Measurements from ENCODE around the gene U2SURP. TPM values are rescaled to one million over a fixed set of nuclear protein-coding genes. Genes with fewer than 3 reads are reported as not detected.
A peak's percentile ranks its signal among the peaks of the same experiment; 100 is the strongest.

U2SURP gene
- total RNA-seq, 1 donor from 2014 or later: 106 TPM

DNA sequence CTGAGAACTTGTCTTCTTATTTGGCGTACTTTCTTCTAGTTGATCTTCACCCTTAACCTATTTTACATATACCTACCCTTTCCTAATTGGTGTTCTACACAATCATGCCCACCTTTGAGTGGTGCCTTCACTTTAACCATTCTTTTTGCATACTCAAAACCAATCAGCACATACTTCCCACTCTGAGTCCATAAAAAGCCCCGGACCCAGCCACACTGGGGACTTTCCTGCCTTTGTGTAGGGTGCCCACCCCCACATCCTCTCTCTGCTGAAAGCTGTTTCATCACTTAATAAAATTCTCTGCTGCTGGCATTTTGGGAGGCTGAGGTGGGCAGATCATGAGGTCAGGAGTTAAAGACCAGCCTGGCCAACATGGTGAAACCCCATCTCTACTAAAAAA is 102.3 kb downstream of the U2SURP start:
- TF ChIP-seq, protein P1, sequence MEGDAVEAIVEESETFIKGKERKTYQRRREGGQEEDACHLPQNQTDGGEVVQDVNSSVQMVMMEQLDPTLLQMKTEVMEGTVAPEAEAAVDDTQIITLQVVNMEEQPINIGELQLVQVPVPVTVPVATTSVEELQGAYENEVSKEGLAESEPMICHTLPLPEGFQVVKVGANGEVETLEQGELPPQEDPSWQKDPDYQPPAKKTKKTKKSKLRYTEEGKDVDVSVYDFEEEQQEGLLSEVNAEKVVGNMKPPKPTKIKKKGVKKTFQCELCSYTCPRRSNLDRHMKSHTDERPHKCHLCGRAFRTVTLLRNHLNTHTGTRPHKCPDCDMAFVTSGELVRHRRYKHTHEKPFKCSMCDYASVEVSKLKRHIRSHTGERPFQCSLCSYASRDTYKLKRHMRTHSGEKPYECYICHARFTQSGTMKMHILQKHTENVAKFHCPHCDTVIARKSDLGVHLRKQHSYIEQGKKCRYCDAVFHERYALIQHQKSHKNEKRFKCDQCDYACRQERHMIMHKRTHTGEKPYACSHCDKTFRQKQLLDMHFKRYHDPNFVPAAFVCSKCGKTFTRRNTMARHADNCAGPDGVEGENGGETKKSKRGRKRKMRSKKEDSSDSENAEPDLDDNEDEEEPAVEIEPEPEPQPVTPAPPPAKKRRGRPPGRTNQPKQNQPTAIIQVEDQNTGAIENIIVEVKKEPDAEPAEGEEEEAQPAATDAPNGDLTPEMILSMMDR (IDR thresholded peaks at IDR 0.05; ENCODE audit: insufficient read depth, low read depth, low read length): no peak
- TF ChIP-seq EZH2 (IDR thresholded peaks at IDR 0.05; ENCODE audit: insufficient read depth, low read length): no peak
- Histone ChIP-seq H4K20me1 (ENCODE audit: insufficient read depth, low read length) (no peaks in the 10 kb centered on the region), H3K27ac (ENCODE audit: low read depth, low read length) (no peak overlapping the region), H3K4me1 (ENCODE audit: insufficient read depth, low read length) (no peaks in the 10 kb centered on the region), H3K9ac (ENCODE audit: low read length) (no peak overlapping the region), H3K79me2 (ENCODE audit: insufficient read depth, low read length) (no peaks in the 10 kb centered on the region), H3K4me2 (ENCODE audit: low read length) (no peak overlapping the region), H3K4me3 (ENCODE audit: insufficient read depth, low read depth, low read length) (no peak overlapping the region), H3K36me3 (ENCODE audit: insufficient read depth, low read length) (no peaks in the 10 kb centered on the region), H3K9me3 (ENCODE audit: insufficient read depth, low read depth, low read length) (peaks cover 15% of the 10 kb centered on the region), H3K27me3 (ENCODE audit: insufficient read depth, low read length) (peaks cover 9% of the 10 kb centered on the region), H2AFZ (ENCODE audit: low read depth, low read length) (no peak overlapping the region)
- Mint-ChIP-seq H3K27me3 (ENCODE audit: low read depth, unreplicated experiment) (peaks cover 5% of the 10 kb centered on the region), H3K9me3 (ENCODE audit: unreplicated experiment) (peaks cover 15% of the 10 kb centered on the region), H3K4me3 (ENCODE audit: unreplicated experiment) (no peak overlapping the region), H3K27ac (ENCODE audit: unreplicated experiment) (no peak overlapping the region), H3K36me3 (ENCODE audit: low read depth, unreplicated experiment) (peaks cover 2% of the 10 kb centered on the region), H3K4me1 (ENCODE audit: low read depth, unreplicated experiment) (no peaks in the 10 kb centered on the region)
- no peak for FAIRE-seq
- DNase-seq (ENCODE audit: low read depth): no peak

DNA sequence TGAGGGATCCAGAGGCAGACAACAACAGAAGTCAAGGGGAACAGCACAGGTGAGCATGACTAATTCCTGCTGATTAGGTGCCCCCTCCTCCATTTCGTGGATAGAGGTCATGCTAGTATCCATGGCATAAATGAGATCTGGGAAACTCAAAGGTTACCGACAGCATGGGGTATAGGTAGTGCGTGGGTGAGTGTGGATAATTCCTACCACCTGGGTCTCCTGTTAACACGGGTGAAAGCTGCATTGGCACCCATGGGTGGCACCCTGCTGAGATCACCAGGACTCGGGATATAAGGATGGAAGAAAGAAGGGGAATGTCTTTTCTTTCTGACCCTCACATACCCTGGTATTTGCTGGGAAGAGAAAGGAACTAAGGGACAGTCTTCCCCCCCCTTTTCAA is 103.8 kb downstream of the U2SURP start:
- Histone ChIP-seq H3K79me2 (ENCODE audit: insufficient read depth, low read length) (no peaks in the 10 kb centered on the region), H3K4me2 (ENCODE audit: low read length) (no peak overlapping the region), H3K9ac (ENCODE audit: low read length) (no peak overlapping the region), H3K36me3 (ENCODE audit: insufficient read depth, low read length) (no peaks in the 10 kb centered on the region), H3K27me3 (ENCODE audit: insufficient read depth, low read length) (peaks cover 6% of the 10 kb centered on the region), H3K4me3 (ENCODE audit: insufficient read depth, low read depth, low read length) (no peak overlapping the region), H4K20me1 (ENCODE audit: insufficient read depth, low read length) (no peaks in the 10 kb centered on the region), H3K27ac (ENCODE audit: low read depth, low read length) (no peak overlapping the region), H3K9me3 (ENCODE audit: insufficient read depth, low read depth, low read length) (peaks cover 15% of the 10 kb centered on the region), H3K4me1 (ENCODE audit: insufficient read depth, low read length) (no peaks in the 10 kb centered on the region), H2AFZ (ENCODE audit: low read depth, low read length) (no peak overlapping the region)
- H3K9me3 Mint-ChIP-seq (ENCODE audit: unreplicated experiment): peaks cover 15% of the 10 kb centered on the region
- TF ChIP-seq EZH2 (IDR thresholded peaks at IDR 0.05; ENCODE audit: insufficient read depth, low read length): no peak
- TF ChIP-seq, protein P1 (IDR thresholded peaks at IDR 0.05; ENCODE audit: insufficient read depth, low read depth, low read length): no peak
- FAIRE-seq (no peak), DNase-seq (ENCODE audit: low read depth) (no peak)
- H3K27ac Mint-ChIP-seq (ENCODE audit: unreplicated experiment): no peak overlapping the region
- H3K27me3 Mint-ChIP-seq (ENCODE audit: low read depth, unreplicated experiment): peaks cover 5% of the 10 kb centered on the region
- peaks cover 2% of the 10 kb centered on the region for H3K36me3 Mint-ChIP-seq (ENCODE audit: low read depth, unreplicated experiment)
- H3K4me3 Mint-ChIP-seq (ENCODE audit: unreplicated experiment): no peak overlapping the region
- no peaks in the 10 kb centered on the region for H3K4me1 Mint-ChIP-seq (ENCODE audit: low read depth, unreplicated experiment)

DNA sequence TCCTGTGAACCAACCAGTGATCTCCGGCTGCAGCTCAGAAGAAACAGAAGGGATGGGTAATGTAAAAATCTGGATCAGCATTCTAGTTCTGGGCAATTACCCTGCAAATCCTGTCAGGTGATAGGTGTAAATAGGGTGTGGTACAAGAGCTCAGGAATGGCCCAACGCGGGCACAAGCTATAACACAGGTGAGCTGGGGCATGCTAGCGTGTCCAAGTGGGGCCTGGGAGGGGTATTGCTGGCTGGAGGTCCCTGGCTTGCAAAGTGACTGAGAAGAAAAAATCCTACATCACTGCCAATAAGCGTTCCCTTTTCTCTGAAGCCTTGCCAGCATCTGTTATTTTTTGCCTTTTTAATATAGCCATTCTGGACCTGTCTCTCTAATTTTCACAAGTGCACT is 108.5 kb downstream of the U2SURP start:
- Histone ChIP-seq H3K79me2 (ENCODE audit: insufficient read depth, low read length) (no peaks in the 10 kb centered on the region), H3K4me3 (ENCODE audit: insufficient read depth, low read depth, low read length) (no peak overlapping the region), H2AFZ (ENCODE audit: low read depth, low read length) (no peak overlapping the region), H3K9me3 (ENCODE audit: insufficient read depth, low read depth, low read length) (peaks cover 9% of the 10 kb centered on the region), H3K27me3 (ENCODE audit: insufficient read depth, low read length) (peaks cover 3% of the 10 kb centered on the region), H3K9ac (ENCODE audit: low read length) (no peak overlapping the region), H4K20me1 (ENCODE audit: insufficient read depth, low read length) (no peaks in the 10 kb centered on the region), H3K36me3 (ENCODE audit: insufficient read depth, low read length) (no peaks in the 10 kb centered on the region), H3K4me1 (ENCODE audit: insufficient read depth, low read length) (no peaks in the 10 kb centered on the region), H3K27ac (ENCODE audit: low read depth, low read length) (no peak overlapping the region), H3K4me2 (ENCODE audit: low read length) (no peak overlapping the region)
- DNase-seq (ENCODE audit: low read depth): no peak
- Mint-ChIP-seq H3K36me3 (ENCODE audit: low read depth, unreplicated experiment) (no peaks in the 10 kb centered on the region), H3K4me3 (ENCODE audit: unreplicated experiment) (no peak overlapping the region), H3K9me3 (ENCODE audit: unreplicated experiment) (peaks cover 9% of the 10 kb centered on the region), H3K27me3 (ENCODE audit: low read depth, unreplicated experiment) (peaks cover 11% of the 10 kb centered on the region), H3K4me1 (ENCODE audit: low read depth, unreplicated experiment) (no peaks in the 10 kb centered on the region), H3K27ac (ENCODE audit: unreplicated experiment) (peak overlapping the region; percentile 66)
- TF ChIP-seq EZH2 (IDR thresholded peaks at IDR 0.05; ENCODE audit: insufficient read depth, low read length): no peak
- TF ChIP-seq, protein P1 (IDR thresholded peaks at IDR 0.05; ENCODE audit: insufficient read depth, low read depth, low read length): no peak
- no peak for FAIRE-seq

Other genes with a start within 250 kb of the U2SURP start
- 4.5 and 5.4 TPM in 2 replicates for gene PCOLCE2, start 112.5 kb upstream of the U2SURP start, total RNA-seq
- 0.22 and 0.23 TPM in 2 replicates for gene PAQR9, start 37.9 kb upstream of the U2SURP start, total RNA-seq
- gene CHST2, start 118.2 kb downstream of the U2SURP start, total RNA-seq: 11.8 and 13.4 TPM in 2 replicates

Measured in astrocyte (in vitro differentiated cells and primary cell).